ENCODE data around the gene L3HYPDH.

Gene L3HYPDH

DNA sequence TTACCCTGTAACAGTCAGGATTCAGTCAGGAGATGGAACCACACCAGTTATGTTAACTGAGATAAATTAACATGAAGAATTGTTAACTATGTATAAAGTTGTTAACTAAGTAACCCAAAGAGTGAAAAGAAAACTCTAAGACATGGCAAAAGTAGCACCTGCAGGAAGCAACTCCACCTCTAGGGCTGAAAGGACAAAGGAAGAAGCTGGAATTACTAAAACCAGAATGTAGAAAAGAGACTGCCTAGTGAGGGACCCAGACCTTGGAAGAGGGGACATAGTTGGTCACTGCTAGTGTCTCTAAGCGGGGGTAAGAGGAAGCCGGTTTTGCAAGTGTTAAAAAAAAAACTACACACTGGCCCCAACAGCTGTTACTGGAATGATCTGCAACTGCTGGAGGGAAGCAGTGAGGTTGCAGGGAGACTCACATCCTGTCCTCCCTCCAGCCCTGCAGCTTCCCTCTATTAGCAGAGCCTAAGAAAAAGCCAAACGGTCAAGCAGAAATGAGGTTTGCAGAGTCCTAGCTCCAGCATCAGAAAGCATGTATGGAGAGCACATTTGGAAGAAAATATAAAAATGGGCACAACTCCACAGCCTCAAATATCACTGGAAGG is 58.8 kb downstream of the L3HYPDH start:
- no peak for DNase-seq (ENCODE audit: low read depth)

DNA sequence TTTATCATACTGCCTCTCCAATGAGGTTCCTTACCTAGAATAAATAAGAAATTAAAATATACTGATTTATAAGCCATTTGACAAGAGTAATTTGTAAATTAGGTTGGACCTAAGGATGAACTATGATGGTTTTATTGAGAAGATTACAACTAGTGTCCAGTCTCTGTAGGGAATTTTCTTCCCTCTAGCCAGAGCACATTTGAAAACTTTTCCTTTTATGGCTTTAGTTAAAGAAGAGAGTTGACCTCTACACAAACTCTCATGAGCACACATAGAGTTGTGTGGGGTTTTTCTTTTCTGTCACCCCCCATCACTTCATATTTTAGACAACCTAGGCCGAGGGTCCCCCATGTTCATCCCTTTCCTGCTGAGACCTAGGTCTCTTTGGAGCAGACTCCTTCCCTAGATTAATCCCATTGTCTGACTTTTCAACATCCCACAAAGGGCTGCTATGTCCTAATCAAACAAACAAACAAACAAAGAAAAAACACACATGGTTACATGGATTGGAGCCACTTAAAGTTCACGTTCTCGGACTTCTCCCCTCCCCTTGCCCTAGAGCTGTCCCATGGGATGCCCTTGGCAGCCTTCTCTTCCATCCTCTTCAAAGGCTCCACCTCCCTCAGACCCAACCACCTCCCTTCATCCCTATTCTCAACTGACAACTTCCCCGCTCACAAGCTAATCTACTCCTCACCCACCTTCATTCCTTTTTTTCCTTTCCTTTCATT is 59.7 kb downstream of the L3HYPDH start:
- DNase-seq (ENCODE audit: low read depth): no peak

All from CMK (cell line).